Mesodermal cell (in vitro differentiated cells): ENCODE data around the gene DGKG.

Source experiments
- H3K27ac ChIP-seq: 2 replicates; pipeline ENCODE4 v1.7.0; 2013; ENCODE audit warnings: mild to moderate bottlenecking, low read depth, low read length, moderate library complexity; ENCODE audit not compliant: severe bottlenecking
- H3K36me3 ChIP-seq: 2 replicates; pipeline ENCODE4 v1.7.1; 2013; ENCODE audit warnings: mild to moderate bottlenecking, low read length, moderate library complexity; ENCODE audit not compliant: control insufficient read depth, insufficient read depth
- H3K4me1 ChIP-seq: one replicate; pipeline ENCODE4 v1.7.1; 2013; ENCODE audit warnings: mild to moderate bottlenecking, low read length; ENCODE audit not compliant: insufficient read depth, control insufficient read depth, poor library complexity, severe bottlenecking
- H3K4me3 ChIP-seq: 2 replicates; pipeline ENCODE4 v1.7.0; 2013; ENCODE audit warnings: low read length, control low read depth, mild to moderate bottlenecking; ENCODE audit not compliant: insufficient read depth, poor library complexity, severe bottlenecking; ENCODE audit errors: extremely low read depth
- H3K9me3 ChIP-seq: 2 replicates; pipeline ENCODE4 v1.7.1; 2013; ENCODE audit warnings: mild to moderate bottlenecking, low read length, moderate library complexity; ENCODE audit not compliant: control insufficient read depth
- WGBS, 2 experiments: methylation state at CpG; one replicate each; pipeline ENCODE4 v1.1.5; 2013; ENCODE audit warnings: missing lambda C conversion rate in 2 of 2; ENCODE audit not compliant: insufficient coverage in 2 of 2; 5-methylcytosine and 5-hydroxymethylcytosine counted together

Gene DGKG

DNA sequence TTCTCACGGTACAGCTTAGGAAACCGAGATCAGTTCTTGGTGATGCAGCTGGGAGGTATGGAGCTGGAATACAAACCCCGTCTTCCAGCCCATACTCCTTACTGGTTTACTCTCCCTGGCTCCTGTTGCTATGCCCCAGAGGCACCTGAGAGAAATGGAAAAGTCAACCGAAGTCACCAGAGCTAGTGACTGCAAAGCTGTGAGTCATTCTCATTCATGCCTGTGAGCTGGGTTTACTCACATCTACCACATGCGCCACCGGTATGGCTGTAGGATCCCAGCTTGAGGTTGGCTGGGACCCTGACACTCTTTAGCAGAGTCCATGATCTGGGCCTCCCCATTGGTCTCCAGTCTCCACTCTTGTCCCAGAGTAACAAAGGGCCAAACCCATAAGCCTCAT lies 141.7 kb downstream of the DGKG start:
- WGBS, 2 experiments, result 76 to 88% methylated on average over 3 to 4 of the region's 6 CpGs
- peaks cover 16% of the 10 kb centered on the region for H3K4me1 ChIP-seq
- H3K4me3 ChIP-seq, result no peak overlapping the region
- no peaks in the 10 kb centered on the region for H3K36me3 ChIP-seq
- H3K9me3 ChIP-seq, result no peaks in the 10 kb centered on the region
- no peak overlapping the region for H3K27ac ChIP-seq

DNA sequence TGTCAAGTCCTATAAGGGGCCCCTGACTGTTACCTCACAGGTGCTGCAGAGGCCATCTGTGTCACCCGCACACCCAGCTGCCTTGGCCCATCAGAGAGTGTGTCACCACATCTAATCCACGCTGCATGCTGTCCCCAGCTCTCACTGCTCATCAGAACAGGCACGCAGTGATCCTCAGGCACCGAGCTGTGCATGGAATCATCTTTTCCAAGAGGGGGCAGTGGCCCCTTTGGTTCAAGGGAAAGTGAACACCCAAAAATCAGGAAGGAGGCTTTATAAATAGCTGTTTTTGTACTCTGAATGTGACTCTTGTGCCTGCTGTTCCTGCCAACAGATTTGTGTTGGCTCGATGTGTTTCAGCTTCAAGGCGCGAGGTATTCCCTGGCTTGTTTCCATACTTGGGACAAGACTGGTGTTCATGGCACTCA lies 142.8 kb downstream of the DGKG start:
- Histone ChIP-seq H3K4me3 (no peak overlapping the region), H3K36me3 (no peaks in the 10 kb centered on the region), H3K9me3 (no peaks in the 10 kb centered on the region), H3K27ac (no peak overlapping the region), H3K4me1 (peaks cover 16% of the 10 kb centered on the region)
- 89 to 93% methylated on average over 4 to 7 of the region's 7 CpGs for WGBS, 2 experiments

- Histone ChIP-seq H3K4me1 (peaks cover 16% of the 10 kb centered on the region), H3K4me3 (no peak overlapping the region), H3K27ac (no peak overlapping the region), H3K9me3 (no peaks in the 10 kb centered on the region), H3K36me3 (no peaks in the 10 kb centered on the region)
- WGBS, 2 experiments, result 100% methylated on average over 1 of the region's 8 CpGs; no CpG with 5 or more reads in 1 of the 2 experiments
These were observed 143.6 kb downstream of the DGKG start for GRCh38 chr3:186218421-186218820.

- peak overlapping the region; percentile 69 for H3K27ac ChIP-seq
- H3K36me3 ChIP-seq, result no peaks in the 10 kb centered on the region
- peaks cover 16% of the 10 kb centered on the region for H3K4me1 ChIP-seq
- H3K9me3 ChIP-seq, result no peaks in the 10 kb centered on the region
- WGBS, 2 experiments, result no CpG with 5 or more reads among the region's 1 CpG
- no peak overlapping the region for H3K4me3 ChIP-seq
These were observed 144.2 kb downstream of the DGKG start for GRCh38 chr3:186217820-186218164.

GRCh38 chr3:186216900-186217819 lies 144.9 kb downstream of the DGKG start:
- Histone ChIP-seq H3K27ac (peak overlapping the region; percentile 69), H3K4me3 (no peak overlapping the region), H3K4me1 (peaks cover 16% of the 10 kb centered on the region), H3K36me3 (no peaks in the 10 kb centered on the region), H3K9me3 (no peaks in the 10 kb centered on the region)
- WGBS, 2 experiments, result 94 to 95% methylated on average over 3 to 4 of the region's 4 CpGs

DNA sequence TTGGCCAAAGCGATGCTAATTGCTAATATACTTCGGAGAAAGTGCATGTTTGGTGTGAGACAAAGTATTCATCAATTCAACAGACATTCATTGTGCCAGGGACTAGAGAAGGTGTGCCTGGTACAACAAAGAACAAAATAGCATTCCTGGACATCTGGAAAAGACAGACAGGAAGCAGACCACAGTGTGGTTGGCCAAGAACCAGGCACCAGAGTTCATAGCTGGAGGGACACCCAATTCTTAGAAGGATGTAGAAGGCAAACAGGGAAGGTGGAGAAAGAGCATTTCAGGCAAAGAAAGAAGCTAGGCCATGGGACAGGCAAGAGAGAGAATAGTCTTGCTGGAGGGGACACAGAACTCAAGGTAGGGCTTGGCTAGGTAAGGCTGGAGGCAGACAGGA lies 147.4 kb downstream of the DGKG start:
- WGBS, 2 experiments, result 100% methylated on average over 2 of the region's 2 CpGs; no CpG with 5 or more reads in 1 of the 2 experiments
- Histone ChIP-seq H3K4me3 (no peak overlapping the region), H3K4me1 (peaks cover 17% of the 10 kb centered on the region), H3K9me3 (no peaks in the 10 kb centered on the region), H3K27ac (no peak overlapping the region), H3K36me3 (no peaks in the 10 kb centered on the region)

DNA sequence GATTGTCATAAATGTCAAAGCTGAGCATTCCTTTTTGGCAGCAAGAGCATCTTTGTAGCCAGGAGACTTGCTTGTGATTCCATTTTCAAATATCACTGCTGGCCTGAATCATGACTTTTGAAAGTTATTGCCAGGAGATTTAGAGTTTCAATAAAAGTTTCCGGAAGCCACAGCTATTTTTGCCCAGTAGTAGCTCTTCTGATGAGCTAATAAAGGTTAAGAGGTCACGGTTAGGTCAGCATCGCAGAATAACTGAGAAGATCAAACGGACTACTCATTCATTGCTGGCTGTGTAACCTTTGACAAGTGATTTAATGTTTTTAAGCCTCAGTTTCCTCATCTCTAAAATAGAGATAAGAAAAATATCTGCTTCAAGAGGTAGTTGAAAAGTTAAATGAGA lies 148.1 kb downstream of the DGKG start:
- H3K36me3 ChIP-seq, result no peaks in the 10 kb centered on the region
- peaks cover 21% of the 10 kb centered on the region for H3K4me1 ChIP-seq
- no peak overlapping the region for H3K4me3 ChIP-seq
- H3K9me3 ChIP-seq, result no peaks in the 10 kb centered on the region
- no peak overlapping the region for H3K27ac ChIP-seq
- 73 to 98% methylated on average over 2 to 4 of the region's 4 CpGs for WGBS, 2 experiments

DNA sequence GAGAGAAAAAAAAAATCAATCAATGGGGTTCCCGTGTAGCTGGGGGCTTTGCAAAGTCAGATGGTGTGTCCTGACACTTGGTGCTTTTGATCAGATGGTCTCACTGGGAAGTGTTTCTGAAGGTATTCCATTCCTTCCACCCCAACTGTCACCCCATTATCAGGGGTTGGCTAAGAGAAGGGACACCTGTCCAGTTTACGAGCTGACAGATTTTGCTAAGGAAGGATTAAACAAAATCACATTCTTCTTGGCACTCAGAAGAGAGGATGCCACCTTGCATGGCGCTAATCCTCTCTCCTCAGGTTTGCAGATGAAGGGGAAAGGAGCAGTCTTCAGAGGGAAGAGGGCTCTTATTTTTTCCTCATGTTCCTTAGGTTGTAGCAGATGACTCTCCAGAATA lies 149.4 kb downstream of the DGKG start:
- WGBS, 2 experiments, result 79% methylated on average over 2 of the region's 3 CpGs; no CpG with 5 or more reads in 1 of the 2 experiments

GRCh38 chr3:186210852-186211500 lies 151.1 kb downstream of the DGKG start:
- Histone ChIP-seq H3K27ac (peak overlapping the region; percentile 72), H3K4me1 (peaks cover 17% of the 10 kb centered on the region), H3K9me3 (no peaks in the 10 kb centered on the region), H3K36me3 (no peaks in the 10 kb centered on the region), H3K4me3 (no peak overlapping the region)
- 91 to 97% methylated on average over 7 to 9 of the region's 9 CpGs for WGBS, 2 experiments

More for the DNA sequence above, 149.4 kb downstream of the DGKG start:
- H3K9me3 ChIP-seq, result no peaks in the 10 kb centered on the region
- peaks cover 21% of the 10 kb centered on the region for H3K4me1 ChIP-seq
- no peaks in the 10 kb centered on the region for H3K36me3 ChIP-seq
- H3K4me3 ChIP-seq, result no peak overlapping the region
- no peak overlapping the region for H3K27ac ChIP-seq

GRCh38 chr3:186209810-186210752 lies 152.0 kb downstream of the DGKG start:
- peak overlapping the region; percentile 72 for H3K27ac ChIP-seq
- peak overlapping the region; percentile 2 for H3K4me3 ChIP-seq
- H3K4me1 ChIP-seq, result peaks cover 17% of the 10 kb centered on the region
- no peaks in the 10 kb centered on the region for H3K9me3 ChIP-seq
- WGBS, 2 experiments, result 42 to 46% methylated on average over 16 to 18 of the region's 20 CpGs
- no peaks in the 10 kb centered on the region for H3K36me3 ChIP-seq
